ENCODE data around the gene DEFB126.

GRCh38 chr20:184288-184687 is 41.9 kb downstream of the DEFB126 start:
- TF ChIP-seq, protein P1, sequence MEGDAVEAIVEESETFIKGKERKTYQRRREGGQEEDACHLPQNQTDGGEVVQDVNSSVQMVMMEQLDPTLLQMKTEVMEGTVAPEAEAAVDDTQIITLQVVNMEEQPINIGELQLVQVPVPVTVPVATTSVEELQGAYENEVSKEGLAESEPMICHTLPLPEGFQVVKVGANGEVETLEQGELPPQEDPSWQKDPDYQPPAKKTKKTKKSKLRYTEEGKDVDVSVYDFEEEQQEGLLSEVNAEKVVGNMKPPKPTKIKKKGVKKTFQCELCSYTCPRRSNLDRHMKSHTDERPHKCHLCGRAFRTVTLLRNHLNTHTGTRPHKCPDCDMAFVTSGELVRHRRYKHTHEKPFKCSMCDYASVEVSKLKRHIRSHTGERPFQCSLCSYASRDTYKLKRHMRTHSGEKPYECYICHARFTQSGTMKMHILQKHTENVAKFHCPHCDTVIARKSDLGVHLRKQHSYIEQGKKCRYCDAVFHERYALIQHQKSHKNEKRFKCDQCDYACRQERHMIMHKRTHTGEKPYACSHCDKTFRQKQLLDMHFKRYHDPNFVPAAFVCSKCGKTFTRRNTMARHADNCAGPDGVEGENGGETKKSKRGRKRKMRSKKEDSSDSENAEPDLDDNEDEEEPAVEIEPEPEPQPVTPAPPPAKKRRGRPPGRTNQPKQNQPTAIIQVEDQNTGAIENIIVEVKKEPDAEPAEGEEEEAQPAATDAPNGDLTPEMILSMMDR (IDR thresholded peaks at IDR 0.05; ENCODE audit: insufficient read depth, low read length) = no peak
- no peak for TF ChIP-seq POLR2AphosphoS5 (IDR thresholded peaks at IDR 0.05; ENCODE audit: low read depth)
- TF ChIP-seq GABPA (IDR thresholded peaks at IDR 0.05; ENCODE audit: low read depth) = no peak
- TF ChIP-seq, protein P2, sequence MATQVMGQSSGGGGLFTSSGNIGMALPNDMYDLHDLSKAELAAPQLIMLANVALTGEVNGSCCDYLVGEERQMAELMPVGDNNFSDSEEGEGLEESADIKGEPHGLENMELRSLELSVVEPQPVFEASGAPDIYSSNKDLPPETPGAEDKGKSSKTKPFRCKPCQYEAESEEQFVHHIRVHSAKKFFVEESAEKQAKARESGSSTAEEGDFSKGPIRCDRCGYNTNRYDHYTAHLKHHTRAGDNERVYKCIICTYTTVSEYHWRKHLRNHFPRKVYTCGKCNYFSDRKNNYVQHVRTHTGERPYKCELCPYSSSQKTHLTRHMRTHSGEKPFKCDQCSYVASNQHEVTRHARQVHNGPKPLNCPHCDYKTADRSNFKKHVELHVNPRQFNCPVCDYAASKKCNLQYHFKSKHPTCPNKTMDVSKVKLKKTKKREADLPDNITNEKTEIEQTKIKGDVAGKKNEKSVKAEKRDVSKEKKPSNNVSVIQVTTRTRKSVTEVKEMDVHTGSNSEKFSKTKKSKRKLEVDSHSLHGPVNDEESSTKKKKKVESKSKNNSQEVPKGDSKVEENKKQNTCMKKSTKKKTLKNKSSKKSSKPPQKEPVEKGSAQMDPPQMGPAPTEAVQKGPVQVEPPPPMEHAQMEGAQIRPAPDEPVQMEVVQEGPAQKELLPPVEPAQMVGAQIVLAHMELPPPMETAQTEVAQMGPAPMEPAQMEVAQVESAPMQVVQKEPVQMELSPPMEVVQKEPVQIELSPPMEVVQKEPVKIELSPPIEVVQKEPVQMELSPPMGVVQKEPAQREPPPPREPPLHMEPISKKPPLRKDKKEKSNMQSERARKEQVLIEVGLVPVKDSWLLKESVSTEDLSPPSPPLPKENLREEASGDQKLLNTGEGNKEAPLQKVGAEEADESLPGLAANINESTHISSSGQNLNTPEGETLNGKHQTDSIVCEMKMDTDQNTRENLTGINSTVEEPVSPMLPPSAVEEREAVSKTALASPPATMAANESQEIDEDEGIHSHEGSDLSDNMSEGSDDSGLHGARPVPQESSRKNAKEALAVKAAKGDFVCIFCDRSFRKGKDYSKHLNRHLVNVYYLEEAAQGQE (IDR thresholded peaks at IDR 0.05; ENCODE audit: insufficient replicate concordance, low read depth) = no peak
